22Rv1 (cell line): ENCODE measurements around the gene CCRL2.
"Not testable (repeated sequence)": the region's sequence is repeated elsewhere in the genome, so short reads cannot be mapped to it uniquely, and the experiment has no call there.

Experiments used
- ZFX ChIP-seq: fragments of 450-650 bp; IDR thresholded peaks from 2 replicates; pipeline ENCODE4 v1.6.1; 2017; ENCODE audit warnings: antibody characterized with exemption, borderline replicate concordance
- TF ChIP-seq, protein P1 (sequence below): fragments of 450-650 bp; IDR thresholded peaks from 2 replicates; pipeline ENCODE4 v1.5.1; 2017; ENCODE audit warnings: mild to moderate bottlenecking

DNA sequence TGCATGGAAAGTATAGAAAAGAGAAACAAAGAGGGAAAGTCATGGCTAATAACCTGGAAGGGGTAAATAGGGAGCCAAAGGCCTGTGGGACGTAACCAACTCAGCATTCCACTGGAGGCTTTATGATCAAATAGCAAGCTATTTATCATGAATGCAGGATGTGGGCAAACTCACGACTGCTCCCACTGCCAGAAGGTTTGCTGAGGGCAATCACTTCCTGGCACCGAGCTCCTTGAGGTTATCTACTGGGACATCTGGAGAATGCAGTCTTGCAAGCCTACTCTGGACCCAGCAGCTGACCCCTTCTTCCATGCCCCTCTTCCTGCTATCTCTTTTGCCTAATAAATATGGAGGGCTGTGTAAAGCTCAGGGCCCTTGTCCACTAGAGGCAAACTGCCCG lies 19.4 kb downstream of the CCRL2 start:
- TF ChIP-seq, protein P1, sequence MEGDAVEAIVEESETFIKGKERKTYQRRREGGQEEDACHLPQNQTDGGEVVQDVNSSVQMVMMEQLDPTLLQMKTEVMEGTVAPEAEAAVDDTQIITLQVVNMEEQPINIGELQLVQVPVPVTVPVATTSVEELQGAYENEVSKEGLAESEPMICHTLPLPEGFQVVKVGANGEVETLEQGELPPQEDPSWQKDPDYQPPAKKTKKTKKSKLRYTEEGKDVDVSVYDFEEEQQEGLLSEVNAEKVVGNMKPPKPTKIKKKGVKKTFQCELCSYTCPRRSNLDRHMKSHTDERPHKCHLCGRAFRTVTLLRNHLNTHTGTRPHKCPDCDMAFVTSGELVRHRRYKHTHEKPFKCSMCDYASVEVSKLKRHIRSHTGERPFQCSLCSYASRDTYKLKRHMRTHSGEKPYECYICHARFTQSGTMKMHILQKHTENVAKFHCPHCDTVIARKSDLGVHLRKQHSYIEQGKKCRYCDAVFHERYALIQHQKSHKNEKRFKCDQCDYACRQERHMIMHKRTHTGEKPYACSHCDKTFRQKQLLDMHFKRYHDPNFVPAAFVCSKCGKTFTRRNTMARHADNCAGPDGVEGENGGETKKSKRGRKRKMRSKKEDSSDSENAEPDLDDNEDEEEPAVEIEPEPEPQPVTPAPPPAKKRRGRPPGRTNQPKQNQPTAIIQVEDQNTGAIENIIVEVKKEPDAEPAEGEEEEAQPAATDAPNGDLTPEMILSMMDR = not testable (repeated sequence)
- TF ChIP-seq ZFX = not testable (repeated sequence)
